Trophoblast cell (in vitro differentiated cells and primary cell): Measurements from ENCODE around the gene KAT6B.

Source experiments
- DNase-seq, 2 donors: peaks; one replicate each; pipeline ENCODE4 v3.0.0-alpha.2; 2016
- H2AFZ ChIP-seq: 2 replicates; pipeline ENCODE4 v1.6.1; 2013; ENCODE audit warnings: low read length, moderate library complexity, mild to moderate bottlenecking; ENCODE audit not compliant: insufficient read depth, poor library complexity
- H2AK5ac ChIP-seq: 2 replicates; pipeline ENCODE4 v1.6.1; 2013; ENCODE audit warnings: mild to moderate bottlenecking, low read length
- H2BK120ac ChIP-seq: 2 replicates; pipeline ENCODE4 v1.6.1; 2013; ENCODE audit warnings: low read length, mild to moderate bottlenecking, moderate library complexity; ENCODE audit not compliant: insufficient read depth, poor library complexity
- H2BK12ac ChIP-seq: 2 replicates; pipeline ENCODE4 v1.6.1; 2013; ENCODE audit warnings: mild to moderate bottlenecking, low read length, moderate library complexity
- H2BK5ac ChIP-seq: 2 replicates; pipeline ENCODE4 v1.6.1; 2013; ENCODE audit warnings: low read length, low read depth, moderate library complexity, mild to moderate bottlenecking; ENCODE audit not compliant: poor library complexity
- H3K14ac ChIP-seq: 2 replicates; pipeline ENCODE4 v1.6.1; 2013; ENCODE audit warnings: mild to moderate bottlenecking, low read length
- H3K18ac ChIP-seq: 2 replicates; pipeline ENCODE4 v1.6.1; 2013; ENCODE audit warnings: mild to moderate bottlenecking, low read length
- H3K23ac ChIP-seq: 2 replicates; pipeline ENCODE4 v1.6.1; 2013; ENCODE audit warnings: low read length
- H3K27ac ChIP-seq: 2 replicates; pipeline ENCODE4 v1.5.1; 2013; ENCODE audit warnings: low read depth, mild to moderate bottlenecking, inconsistent platforms, low read length, moderate library complexity
- H3K27me3 ChIP-seq: 2 replicates; pipeline ENCODE4 v1.6.1; 2013; ENCODE audit warnings: inconsistent platforms, mild to moderate bottlenecking, low read length, moderate library complexity; ENCODE audit not compliant: insufficient read depth
- H3K36me3 ChIP-seq, 2 experiments: 1 replicate in 1 of 2; 2 replicates in 1 of 2; pipeline ENCODE4 v1.6.1; 2013; ENCODE audit warnings: low read length in 2 of 2, mild to moderate bottlenecking in 2 of 2, moderate library complexity in 1 of 2; ENCODE audit not compliant: insufficient read depth in 2 of 2, control insufficient read depth in 1 of 2
- H3K4ac ChIP-seq: 2 replicates; pipeline ENCODE4 v1.6.1; 2013; ENCODE audit warnings: low read depth, mild to moderate bottlenecking, low read length, moderate library complexity
- H3K4me1 ChIP-seq, 2 experiments: 1 replicate in 1 of 2; 2 replicates in 1 of 2; pipeline ENCODE4 v1.6.1; 2013; ENCODE audit warnings: low read length in 2 of 2, mild to moderate bottlenecking in 2 of 2, moderate library complexity in 1 of 2; ENCODE audit not compliant: insufficient read depth in 2 of 2, control insufficient read depth in 1 of 2
- H3K4me2 ChIP-seq: 2 replicates; pipeline ENCODE4 v1.6.1; 2013; ENCODE audit warnings: inconsistent platforms, mild to moderate bottlenecking, low read length, moderate library complexity
- H3K4me3 ChIP-seq: 2 replicates; pipeline ENCODE4 v1.5.1; 2013; ENCODE audit warnings: mild to moderate bottlenecking, low read depth, low read length, inconsistent platforms
- H3K79me1 ChIP-seq: one replicate; pipeline ENCODE4 v1.6.1; 2013; ENCODE audit warnings: low read length
- H3K79me2 ChIP-seq: 2 replicates; pipeline ENCODE4 v1.6.1; 2013; ENCODE audit warnings: low read length, mild to moderate bottlenecking; ENCODE audit not compliant: control insufficient read depth, insufficient read depth, poor library complexity
- H3K9ac ChIP-seq: 2 replicates; pipeline ENCODE4 v1.6.1; 2013; ENCODE audit warnings: mild to moderate bottlenecking, low read length
- H3K9me3 ChIP-seq: 2 replicates; pipeline ENCODE4 v1.6.1; 2013; ENCODE audit warnings: low read depth, mild to moderate bottlenecking, control low read depth, inconsistent platforms, low read length; ENCODE audit not compliant: insufficient read depth
- H4K12ac ChIP-seq: 2 replicates; pipeline ENCODE4 v1.6.1; 2013; ENCODE audit warnings: low read depth, mild to moderate bottlenecking, low read length, moderate library complexity
- H4K8ac ChIP-seq: 2 replicates; pipeline ENCODE4 v1.6.1; 2013; ENCODE audit warnings: low read depth, mild to moderate bottlenecking, low read length, moderate library complexity
- H4K91ac ChIP-seq: one replicate; pipeline ENCODE4 v1.6.1; 2013; ENCODE audit warnings: low read depth, mild to moderate bottlenecking, low read length, moderate library complexity
- WGBS: extraction: QIAGEN DNeasy Blood & Tissue Kit; methylation state at CpG from one replicate; pipeline ENCODE4 v1.1.7; 2013; ENCODE audit warnings: missing lambda C conversion rate; ENCODE audit not compliant: insufficient read length, insufficient coverage; ENCODE audit errors: extremely low coverage; 5-methylcytosine and 5-hydroxymethylcytosine counted together

Gene KAT6B

GRCh38 chr10:74947781-74948401 lies 121.5 kb downstream of the KAT6B start:
- H3K14ac ChIP-seq, result no peak overlapping the region
- no peak overlapping the region for H3K9ac ChIP-seq
- no peak overlapping the region for H4K91ac ChIP-seq
- H3K79me1 ChIP-seq, result no peaks in the 10 kb centered on the region
- H4K12ac ChIP-seq, result peak overlapping the region; percentile 54
- H2BK12ac ChIP-seq, result no peak overlapping the region
- no peak overlapping the region for H3K4me3 ChIP-seq
- no peak overlapping the region for H2AFZ ChIP-seq
- no peak overlapping the region for H2BK120ac ChIP-seq
- H2AK5ac ChIP-seq, result no peak overlapping the region
- no peak overlapping the region for H3K18ac ChIP-seq
- no peaks in the 10 kb centered on the region for H3K36me3 ChIP-seq
- no peak for DNase-seq
- H2BK5ac ChIP-seq, result no peak overlapping the region
- no peak overlapping the region for H3K4ac ChIP-seq
- peaks cover 2% of the 10 kb centered on the region in 2 experiments for H3K4me1 ChIP-seq
- WGBS, result no CpG with 5 or more reads among the region's 1 CpG
- H3K9me3 ChIP-seq, result no peaks in the 10 kb centered on the region
- H3K79me2 ChIP-seq, result no peaks in the 10 kb centered on the region
- H4K8ac ChIP-seq, result no peak overlapping the region
- H3K27ac ChIP-seq, result no peak overlapping the region
- no peak overlapping the region for H3K4me2 ChIP-seq
- H3K27me3 ChIP-seq, result no peaks in the 10 kb centered on the region
- H3K23ac ChIP-seq, result no peak overlapping the region

GRCh38 chr10:74949034-74949832 lies 122.8 kb downstream of the KAT6B start:
- H3K9ac ChIP-seq, result no peak overlapping the region
- H3K23ac ChIP-seq, result no peak overlapping the region
- H3K36me3 ChIP-seq, result no peaks in the 10 kb centered on the region
- no peaks in the 10 kb centered on the region for H3K27me3 ChIP-seq
- peak in 1 of 2 donors; percentile 10 for DNase-seq
- no peak overlapping the region for H4K91ac ChIP-seq
- no peaks in the 10 kb centered on the region for H3K79me1 ChIP-seq
- no peak overlapping the region for H2BK5ac ChIP-seq
- H3K9me3 ChIP-seq, result no peaks in the 10 kb centered on the region
- H2AFZ ChIP-seq, result no peak overlapping the region
- no peak overlapping the region for H2BK12ac ChIP-seq
- no peak overlapping the region for H3K4me2 ChIP-seq
- no peak overlapping the region for H3K14ac ChIP-seq
- no peak overlapping the region for H3K4me3 ChIP-seq
- peaks cover 2% of the 10 kb centered on the region in 2 experiments for H3K4me1 ChIP-seq
- WGBS, result no CpG with 5 or more reads among the region's 5 CpGs
- no peaks in the 10 kb centered on the region for H3K79me2 ChIP-seq
- H4K12ac ChIP-seq, result no peak overlapping the region
- no peak overlapping the region for H2BK120ac ChIP-seq
- no peak overlapping the region for H4K8ac ChIP-seq
- H3K27ac ChIP-seq, result no peak overlapping the region
- H3K18ac ChIP-seq, result no peak overlapping the region
- H3K4ac ChIP-seq, result no peak overlapping the region
- no peak overlapping the region for H2AK5ac ChIP-seq

GRCh38 chr10:74949843-74950765 lies 123.7 kb downstream of the KAT6B start:
- Histone ChIP-seq H3K9ac (no peak overlapping the region), H3K27ac (no peak overlapping the region), H3K14ac (no peak overlapping the region), H3K36me3 (no peaks in the 10 kb centered on the region), H2AFZ (no peak overlapping the region), H3K4me1 (peaks cover 2% of the 10 kb centered on the region in 2 experiments), H3K23ac (no peak overlapping the region), H4K8ac (no peak overlapping the region), H4K91ac (no peak overlapping the region), H3K4me3 (no peak overlapping the region), H3K18ac (no peak overlapping the region), H4K12ac (no peak overlapping the region), H3K27me3 (no peaks in the 10 kb centered on the region), H2BK12ac (no peak overlapping the region), H3K9me3 (no peaks in the 10 kb centered on the region), H3K4me2 (no peak overlapping the region), H2BK120ac (no peak overlapping the region), H2AK5ac (no peak overlapping the region), H3K4ac (no peak overlapping the region), H3K79me1 (no peaks in the 10 kb centered on the region), H2BK5ac (no peak overlapping the region), H3K79me2 (no peaks in the 10 kb centered on the region)
- DNase-seq, result no peak
- no CpG with 5 or more reads among the region's 8 CpGs for WGBS

GRCh38 chr10:74953214-74953613 lies 126.8 kb downstream of the KAT6B start:
- no peak overlapping the region for H3K23ac ChIP-seq
- H3K4me3 ChIP-seq, result no peak overlapping the region
- H3K4me2 ChIP-seq, result no peak overlapping the region
- no peak overlapping the region for H2BK5ac ChIP-seq
- H3K9me3 ChIP-seq, result no peaks in the 10 kb centered on the region
- no peaks in the 10 kb centered on the region for H3K4me1 ChIP-seq
- H3K18ac ChIP-seq, result no peak overlapping the region
- DNase-seq, result no peak
- no peak overlapping the region for H2BK120ac ChIP-seq
- no peak overlapping the region for H4K12ac ChIP-seq
- no peak overlapping the region for H3K14ac ChIP-seq
- H2BK12ac ChIP-seq, result no peak overlapping the region
- H2AFZ ChIP-seq, result no peak overlapping the region
- no peaks in the 10 kb centered on the region for H3K36me3 ChIP-seq
- H3K27ac ChIP-seq, result no peak overlapping the region
- no peak overlapping the region for H3K9ac ChIP-seq
- H4K8ac ChIP-seq, result no peak overlapping the region
- H4K91ac ChIP-seq, result no peak overlapping the region
- no peak overlapping the region for H3K4ac ChIP-seq
- H3K79me1 ChIP-seq, result no peaks in the 10 kb centered on the region
- H3K79me2 ChIP-seq, result no peaks in the 10 kb centered on the region
- no peaks in the 10 kb centered on the region for H3K27me3 ChIP-seq
- no peak overlapping the region for H2AK5ac ChIP-seq
- no CpG with 5 or more reads among the region's 2 CpGs for WGBS
